GM06990 (cell line): ENCODE results near the gene ZNF302.
"Not testable (repeated sequence)": the region's sequence is repeated elsewhere in the genome, so short reads cannot be mapped to it uniquely, and the experiment has no call there.

Experiments
- DNase-seq: peaks from one replicate; pipeline ENCODE4 v3.0.0-alpha.2; 2011; ENCODE audit not compliant: insufficient read length; ENCODE audit errors: extremely low read depth
- H3K27me3 ChIP-seq: replicated peaks from 2 replicates; pipeline ENCODE4 v1.6.0; 2011; ENCODE audit warnings: low read length; ENCODE audit not compliant: control insufficient read depth, insufficient read depth
- H3K36me3 ChIP-seq: 2 replicates; pipeline ENCODE4 v1.5.1; 2011; ENCODE audit warnings: low read length; ENCODE audit not compliant: control insufficient read depth, insufficient read depth
- H3K4me3 ChIP-seq: replicated peaks from 2 replicates; pipeline ENCODE4 v1.5.1; 2011; ENCODE audit warnings: low read depth, mild to moderate bottlenecking, control low read depth, low read length
- CTCF ChIP-seq: IDR thresholded peaks from 2 replicates; pipeline ENCODE4 v1.5.1; 2011; ENCODE audit warnings: low read length, control low read depth, mild to moderate bottlenecking, inconsistent platforms; ENCODE audit not compliant: insufficient read depth, poor library complexity, severe bottlenecking

The ZNF302 gene

GRCh38 chr19:34667349-34668076, 10.0 kb upstream of the ZNF302 start:
- no peaks in the 10 kb centered on the region for H3K36me3 ChIP-seq
- no peak overlapping the region for H3K4me3 ChIP-seq
- no peaks in the 10 kb centered on the region for H3K27me3 ChIP-seq
- no peak for DNase-seq
- TF ChIP-seq CTCF: no peak

- not testable (repeated sequence) for H3K36me3 ChIP-seq, H3K4me3 ChIP-seq, H3K27me3 ChIP-seq, DNase-seq
These were observed 9.3 kb upstream of the ZNF302 start for GRCh38 chr19:34668077-34668689.

GRCh38 chr19:34668690-34669089, 8.8 kb upstream of the ZNF302 start:
- not testable (repeated sequence) for H3K4me3 ChIP-seq, H3K27me3 ChIP-seq, DNase-seq, H3K36me3 ChIP-seq

- Histone ChIP-seq H3K4me3 (no peak overlapping the region), H3K27me3 (no peaks in the 10 kb centered on the region), H3K36me3 (no peaks in the 10 kb centered on the region)
- no peak for DNase-seq
- no peak for TF ChIP-seq CTCF
These were observed 8.2 kb upstream of the ZNF302 start for GRCh38 chr19:34669305-34669704.

GRCh38 chr19:34671972-34672371, 5.5 kb upstream of the ZNF302 start:
- Histone ChIP-seq H3K27me3 (no peaks in the 10 kb centered on the region), H3K4me3 (no peak overlapping the region), H3K36me3 (no peaks in the 10 kb centered on the region)
- no peak for DNase-seq
- no peak for TF ChIP-seq CTCF

GRCh38 chr19:34673590-34673989, 3.9 kb upstream of the ZNF302 start:
- no peak overlapping the region for H3K4me3 ChIP-seq
- H3K27me3 ChIP-seq: no peaks in the 10 kb centered on the region
- DNase-seq: no peak
- no peaks in the 10 kb centered on the region for H3K36me3 ChIP-seq
- TF ChIP-seq CTCF: no peak
